BJ (cell line): ENCODE measurements around the gene LRRC43. TPM values are rescaled to one million over a fixed set of nuclear protein-coding genes. Genes with fewer than 3 reads are reported as not detected.

Experiments used
- CTCF ChIA-PET: fragments of 350-600 bp; formaldehyde crosslinking; extraction: SDS; loops from one replicate; lab custom pipeline; 2021; ENCODE audit warnings: antibody characterized with exemption, inconsistent platforms; lab: Yijun Ruan, JAX
- POLR2A ChIA-PET: fragments of 300-600 bp; sonication (Branson Sonifier 250); formaldehyde crosslinking; extraction: SDS; loops from one replicate; lab custom pipeline; 2021; ENCODE audit warnings: antibody characterized with exemption; lab: Charles Lee
- DNase-seq: peaks from one replicate; pipeline ENCODE4 v3.0.0-alpha.2; 2011; ENCODE audit warnings: low read depth
- H3K27me3 ChIP-seq: 2 replicates; pipeline ENCODE4 v1.6.0; 2011; ENCODE audit warnings: low read length; ENCODE audit not compliant: control insufficient read depth, insufficient read depth
- H3K36me3 ChIP-seq: 2 replicates; pipeline ENCODE4 v1.5.1; 2011; ENCODE audit warnings: low read length; ENCODE audit not compliant: control insufficient read depth, insufficient read depth
- H3K4me3 ChIP-seq: 2 replicates; pipeline ENCODE4 v1.5.1; 2011; ENCODE audit warnings: low read depth, mild to moderate bottlenecking, control low read depth, low read length
- CTCF ChIP-seq: IDR thresholded peaks from 2 replicates; pipeline ENCODE4 v1.5.1; 2011; ENCODE audit warnings: low read depth, mild to moderate bottlenecking, control low read depth, inconsistent platforms, low read length, moderate library complexity; ENCODE audit not compliant: insufficient read depth
- polyA plus RNA-seq: library from polyadenylated mRNA; depleted of rRNA; stranded (reverse); fragments of >200 nt; gene quantifications from 2 replicates; pipeline ENCODE4 v1.2.3, GENCODE V29; 2011

The LRRC43 gene
- polyA plus RNA-seq, 1 experiment: 1.6 TPM

DNA sequence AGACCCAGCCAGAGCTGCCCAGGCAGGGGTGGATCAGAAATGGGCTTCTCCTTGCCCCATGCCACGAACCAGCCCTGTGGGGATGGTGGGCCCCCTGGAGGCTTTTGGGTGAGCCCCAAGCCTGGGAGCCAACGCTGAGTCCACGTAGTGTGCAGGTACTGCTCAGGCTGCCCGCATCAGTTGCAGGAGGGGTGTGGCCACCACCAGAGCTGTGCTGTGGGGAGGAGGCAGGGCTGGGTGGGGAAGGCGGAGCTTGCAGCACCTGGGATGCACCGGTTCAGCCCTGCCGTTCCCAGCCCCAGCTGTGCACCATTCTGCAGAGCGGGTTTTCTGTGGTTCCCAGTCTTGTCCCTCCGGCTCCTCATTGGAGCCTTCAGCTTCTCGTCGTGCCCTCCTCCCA, 45.2 kb upstream of the LRRC43 start:
- POLR2A ChIA-PET: no interaction called here
- CTCF ChIA-PET: interaction anchor here (0.9 to 1.3 kb wide), 2 partner anchors 14 to 71 kb away, joined by 3 to 6 read pairs; no protein-coding TSS in a partner anchor
- no peak for TF ChIP-seq CTCF

GRCh38 chr12:122138181-122138580, 44.7 kb upstream of the LRRC43 start:
- CTCF ChIA-PET: interaction anchor here (0.9 to 2.2 kb wide), 4 partner anchors 8 to 71 kb away, joined by 3 to 9 read pairs (median 4); no protein-coding TSS in a partner anchor
- DNase-seq: no peak

More for the DNA sequence above, 45.2 kb upstream of the LRRC43 start:
- H3K27me3 ChIP-seq: no peaks in the 10 kb centered on the region
- H3K4me3 ChIP-seq: no peak overlapping the region
- H3K36me3 ChIP-seq: peaks cover 44% of the 10 kb centered on the region
- no peak for DNase-seq

DNA sequence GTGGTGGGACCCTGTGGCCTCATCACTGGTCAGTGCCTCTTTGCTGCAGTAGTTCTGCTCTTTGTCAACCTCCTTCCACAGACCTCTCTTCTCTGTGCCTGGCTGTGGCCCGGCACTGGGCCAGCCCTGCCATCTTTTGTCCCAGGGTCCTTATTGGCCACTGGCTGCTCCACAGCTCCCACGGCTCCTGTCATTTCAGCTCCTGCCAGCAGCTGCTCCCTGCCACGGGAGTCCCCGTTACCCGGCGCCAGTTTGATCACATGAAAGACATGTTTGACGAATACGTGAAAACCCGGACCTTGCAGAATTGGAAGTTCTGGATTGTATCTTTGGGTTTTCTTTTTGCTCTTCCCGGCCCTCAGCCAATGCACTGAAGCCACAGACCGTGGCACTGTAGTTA, 44.3 kb upstream of the LRRC43 start:
- H3K27me3 ChIP-seq: no peaks in the 10 kb centered on the region
- no peak for TF ChIP-seq CTCF
- H3K4me3 ChIP-seq: no peak overlapping the region
- ChIA-PET CTCF (interaction anchor here (0.9 to 2.2 kb wide), 4 partner anchors 8 to 72 kb away, joined by 3 to 9 read pairs (median 4); no protein-coding TSS in a partner anchor), POLR2A (no interaction called here)
- H3K36me3 ChIP-seq: peaks cover 42% of the 10 kb centered on the region
- no peak for DNase-seq

More at GRCh38 chr12:122138181-122138580, 44.7 kb upstream of the LRRC43 start:
- POLR2A ChIA-PET: no interaction called here
- peaks cover 44% of the 10 kb centered on the region for H3K36me3 ChIP-seq
- no peak overlapping the region for H3K4me3 ChIP-seq
- H3K27me3 ChIP-seq: no peaks in the 10 kb centered on the region
- TF ChIP-seq CTCF: no peak

GRCh38 chr12:122139266-122139665, 43.7 kb upstream of the LRRC43 start:
- no peak for DNase-seq
- ChIA-PET POLR2A (no interaction called here), CTCF (interaction anchor here (0.9 to 2.2 kb wide), 4 partner anchors 9 to 48 kb away, joined by 3 to 9 read pairs (median 4); no protein-coding TSS in a partner anchor)
- Histone ChIP-seq H3K27me3 (no peaks in the 10 kb centered on the region), H3K4me3 (no peak overlapping the region), H3K36me3 (peaks cover 40% of the 10 kb centered on the region)
- TF ChIP-seq CTCF: no peak

DNA sequence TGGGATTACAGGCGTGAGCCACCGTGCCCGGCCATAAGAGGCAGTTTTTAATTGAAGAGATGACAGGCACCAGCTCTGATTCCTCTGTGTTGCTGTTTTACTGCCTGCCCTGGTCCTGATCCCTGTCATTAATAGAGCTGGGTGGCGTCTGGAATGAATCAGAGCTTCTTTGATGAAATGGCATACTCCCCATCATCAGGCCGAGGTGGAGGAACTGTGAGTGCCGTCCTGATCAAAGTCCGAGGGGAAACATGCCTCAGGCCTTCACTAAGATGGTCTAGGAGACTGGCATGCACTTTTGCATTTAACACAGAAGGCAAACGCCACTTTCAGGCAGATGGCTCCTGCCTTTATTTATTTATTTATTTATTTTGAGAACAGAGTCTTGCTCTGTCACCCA, 43.0 kb upstream of the LRRC43 start:
- peaks cover 39% of the 10 kb centered on the region for H3K36me3 ChIP-seq
- no peak for TF ChIP-seq CTCF
- ChIA-PET POLR2A (interaction anchor here (0.5 kb wide), 1 partner anchor 788 kb away, joined by 3 read pairs; the partner anchor contains the start of gene ANAPC5), CTCF (interaction anchor here (0.9 to 2.2 kb wide), 3 partner anchors 9 to 16 kb away, joined by 3 to 9 read pairs (median 4); no protein-coding TSS in a partner anchor)
- no peak for DNase-seq
- no peaks in the 10 kb centered on the region for H3K27me3 ChIP-seq
- H3K4me3 ChIP-seq: no peak overlapping the region
